Effector CD4-positive, alpha-beta T cell (primary cell): Measurements from ENCODE around the gene RGS10.

Experiments
- DNase-seq: peaks from one replicate; pipeline ENCODE4 v3.0.0-alpha.2; 2020

RGS10 gene

DNA sequence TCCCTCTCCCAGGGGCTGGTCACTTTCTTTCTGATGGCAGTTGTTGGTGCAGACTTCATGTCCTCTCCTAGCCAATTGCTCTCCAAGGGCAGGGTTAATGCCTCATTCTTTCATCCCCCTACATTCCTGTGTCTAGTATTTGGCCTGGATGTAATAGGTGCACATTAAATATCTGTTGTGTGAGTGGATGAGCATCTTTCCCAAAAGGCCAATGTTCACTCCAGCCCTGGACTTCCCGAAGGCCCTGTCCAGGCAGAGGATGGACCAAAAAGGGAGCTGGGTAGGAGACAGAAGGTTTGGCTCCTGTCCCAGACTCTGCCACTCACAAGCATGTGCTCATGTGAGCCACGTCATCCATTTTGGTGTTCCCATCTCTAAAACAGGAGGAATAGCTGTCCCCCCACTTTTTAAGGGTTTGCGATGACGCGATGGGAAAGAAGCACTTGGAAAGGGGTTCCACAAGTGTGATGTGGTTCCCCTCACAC lies 47.5 kb downstream of the RGS10 start:
- DNase-seq: no peak

DNA sequence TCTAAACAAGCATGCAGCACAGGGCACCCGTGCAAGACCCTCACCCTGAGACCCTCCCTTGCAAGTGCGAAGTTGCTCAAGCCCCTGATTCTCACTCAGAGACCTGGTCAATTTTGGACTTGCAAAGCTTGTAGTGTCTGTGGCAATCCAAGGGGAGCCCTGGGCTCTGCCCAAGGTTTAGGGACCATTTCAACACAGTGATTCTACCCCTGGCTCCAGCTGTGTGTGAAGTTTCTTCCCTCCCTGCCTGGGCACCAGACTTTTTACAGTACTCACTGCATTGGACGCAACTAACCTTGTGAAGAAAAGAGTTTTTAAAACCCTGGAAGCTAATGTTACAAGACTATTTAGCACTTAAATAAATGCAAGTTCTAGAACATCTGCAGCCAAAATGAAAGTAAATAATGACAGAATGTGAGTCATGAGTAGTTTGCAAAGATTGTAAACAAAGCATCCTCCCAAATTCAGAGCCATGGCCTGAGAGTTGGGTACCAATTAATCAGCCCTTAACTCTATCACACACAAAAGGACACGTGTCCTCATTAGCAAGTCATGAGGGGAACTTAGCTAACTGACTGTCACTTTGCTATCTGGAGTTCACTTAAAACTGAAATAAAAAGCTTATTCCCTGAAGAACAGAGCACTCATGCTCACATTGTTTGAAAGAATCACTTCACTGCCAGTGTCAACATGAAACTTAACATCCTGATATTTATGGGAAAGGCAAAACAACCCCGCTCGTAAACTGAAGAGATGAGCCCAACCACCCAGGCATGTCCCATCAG lies 48.1 kb downstream of the RGS10 start:
- DNase-seq: no peak

DNA sequence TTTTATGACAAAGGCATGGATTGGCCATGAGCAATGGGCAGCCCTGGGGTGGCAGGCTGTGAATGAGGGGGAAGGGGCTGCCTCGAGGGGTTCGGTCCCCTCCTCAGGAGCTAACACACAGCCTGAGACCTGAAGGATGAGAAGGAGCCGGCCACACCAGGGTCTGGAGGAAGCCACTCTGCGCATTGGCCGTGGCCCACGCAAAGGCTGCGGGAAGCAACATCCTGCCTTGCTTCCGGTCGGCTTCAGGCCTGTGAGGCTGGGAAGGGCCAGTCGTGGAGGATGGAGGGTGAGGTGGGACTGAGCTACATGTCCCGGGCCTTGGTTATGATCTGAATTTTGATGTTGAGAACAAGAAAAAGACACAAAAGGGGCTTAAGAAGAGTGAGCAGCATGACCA lies 49.4 kb downstream of the RGS10 start:
- no peak for DNase-seq

DNA sequence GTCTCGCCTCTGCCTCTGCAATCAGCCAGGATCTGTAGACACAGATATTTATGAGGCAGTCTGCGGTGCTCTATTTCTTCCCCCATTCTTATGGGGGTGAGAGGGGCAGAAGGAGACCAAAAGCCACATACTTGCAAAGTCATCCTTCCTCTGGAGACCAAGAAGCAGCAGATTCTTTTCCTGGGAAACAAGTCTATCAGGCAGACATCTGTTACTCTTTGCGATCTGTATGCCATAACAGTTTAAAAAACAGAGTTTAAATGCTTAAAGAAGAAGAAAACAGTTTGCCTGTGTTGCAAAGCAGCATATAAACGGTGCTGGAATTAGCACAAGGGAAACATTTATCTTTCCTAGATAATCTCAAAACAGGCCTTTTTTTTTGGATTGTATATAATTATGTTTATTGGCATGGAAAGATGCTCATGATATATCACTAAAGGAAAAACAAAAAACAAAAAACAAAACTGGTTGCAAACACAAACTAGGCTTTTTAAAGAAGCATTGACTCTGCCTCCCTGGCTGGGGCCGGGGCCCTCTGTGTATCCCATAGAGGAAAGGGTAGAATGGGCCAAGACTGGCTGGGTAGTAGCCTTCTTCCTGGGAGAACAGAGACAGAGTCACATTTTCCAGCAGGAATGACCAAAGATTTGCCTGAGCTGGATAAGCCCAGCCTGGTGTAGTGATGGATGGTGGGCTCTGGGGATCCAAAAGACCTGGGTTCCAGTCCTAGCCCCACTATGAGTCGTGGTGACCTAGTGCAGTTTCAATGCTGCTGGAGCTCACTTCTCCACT lies 50.4 kb downstream of the RGS10 start:
- no peak for DNase-seq

DNA sequence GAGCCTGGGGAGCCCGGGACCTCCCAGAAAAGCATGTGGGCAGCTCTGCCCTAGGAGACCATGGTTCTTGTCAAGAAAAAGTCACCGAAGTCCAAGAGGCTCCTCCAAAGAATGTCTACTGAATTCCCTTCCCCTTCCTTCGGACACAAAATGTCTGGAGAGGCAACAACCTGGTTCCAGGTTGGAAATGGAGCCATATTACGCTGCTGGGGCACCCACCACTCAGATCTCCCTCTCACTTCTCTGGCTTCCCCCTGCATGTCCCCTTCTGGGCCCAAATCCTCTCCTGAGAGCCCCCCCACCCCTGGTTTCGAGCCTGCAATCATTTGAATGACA lies 52.6 kb downstream of the RGS10 start:
- DNase-seq: no peak

DNA sequence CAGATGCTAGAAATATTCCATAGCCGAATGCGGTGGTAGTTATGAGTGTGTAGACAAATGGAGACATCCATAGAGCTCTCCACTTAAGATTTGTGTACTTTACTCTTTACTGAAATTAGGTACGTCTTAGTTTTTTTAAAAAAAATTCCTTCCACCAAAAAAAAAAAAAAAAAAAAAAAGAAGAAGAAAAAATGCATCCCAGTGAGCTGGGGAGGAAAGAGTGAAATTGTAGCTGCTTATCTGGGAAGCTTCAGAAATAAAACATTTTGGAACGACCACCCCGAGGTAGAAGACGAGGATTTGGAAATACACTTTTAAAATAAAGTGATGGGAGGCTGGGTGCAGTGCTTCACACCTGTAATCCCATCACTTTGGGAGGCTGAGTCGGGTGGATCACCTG lies 53.8 kb downstream of the RGS10 start:
- DNase-seq: no peak

DNA sequence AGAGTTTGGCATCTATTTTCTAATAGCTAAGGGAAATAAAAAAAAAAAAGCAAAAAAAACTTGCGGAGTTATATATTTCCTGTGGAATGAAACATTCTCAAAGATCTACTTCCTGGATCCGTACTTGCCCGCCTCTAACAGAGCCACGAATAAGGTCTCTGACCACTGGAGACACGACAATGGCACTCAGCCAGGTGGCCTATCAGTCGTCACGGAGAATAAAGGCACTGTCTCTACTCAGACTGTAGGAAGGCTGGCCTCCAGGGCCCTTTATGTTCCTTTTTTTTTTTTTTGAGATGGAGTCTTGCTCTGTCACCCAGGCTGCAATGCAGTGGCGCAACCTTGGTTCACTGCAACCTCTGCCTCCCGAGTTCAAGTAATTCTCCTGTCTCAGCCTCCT lies 58.7 kb downstream of the RGS10 start:
- no peak for DNase-seq

DNA sequence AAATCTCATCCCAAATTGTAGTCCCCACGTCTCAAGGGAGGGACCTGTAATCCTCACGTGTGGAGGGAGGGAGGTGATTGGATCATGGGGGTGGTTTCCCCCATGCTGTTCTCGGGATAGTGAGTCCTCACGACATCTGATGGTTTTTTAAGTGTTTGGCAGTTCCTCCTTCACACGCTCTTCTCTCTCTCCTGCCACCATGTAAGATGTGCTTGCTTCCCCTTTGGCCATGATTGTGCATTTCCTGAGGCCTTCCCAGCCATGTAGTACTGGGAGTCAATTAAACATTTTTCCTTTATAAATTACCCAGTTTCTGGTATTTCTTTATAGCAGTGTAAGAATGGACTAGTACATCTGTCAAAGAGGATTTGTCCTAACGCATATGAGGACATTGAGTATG lies 59.5 kb downstream of the RGS10 start:
- no peak for DNase-seq

DNA sequence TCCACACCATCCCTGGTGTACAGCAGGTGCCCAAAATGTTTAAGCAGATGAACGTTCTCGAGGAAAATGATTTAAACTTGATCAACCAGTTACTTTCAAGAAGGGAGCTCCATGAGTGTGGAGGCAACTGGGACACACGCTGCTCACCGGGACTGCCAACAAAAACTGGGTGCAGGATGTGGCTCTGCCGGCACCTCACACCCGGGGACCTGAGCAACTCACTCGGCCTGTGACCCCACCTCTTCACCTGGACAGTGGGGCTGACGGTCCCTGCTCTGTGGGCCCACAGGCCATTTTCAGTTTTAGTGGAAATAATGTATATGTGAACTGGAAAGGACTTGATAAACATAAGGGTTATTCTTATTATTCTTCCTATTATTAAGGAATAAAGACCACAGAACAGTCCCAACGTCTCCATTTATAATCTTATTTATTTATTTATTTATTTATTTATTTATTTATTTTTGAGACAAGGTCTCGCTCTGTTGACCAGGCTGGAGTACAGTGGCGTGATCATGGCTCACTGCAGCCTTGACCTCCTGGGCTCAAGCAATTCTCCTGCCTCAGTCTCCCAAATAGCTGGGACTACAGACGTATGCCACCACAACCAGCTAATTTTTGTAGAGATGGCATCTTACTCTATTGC lies 60.6 kb downstream of the RGS10 start:
- no peak for DNase-seq

DNA sequence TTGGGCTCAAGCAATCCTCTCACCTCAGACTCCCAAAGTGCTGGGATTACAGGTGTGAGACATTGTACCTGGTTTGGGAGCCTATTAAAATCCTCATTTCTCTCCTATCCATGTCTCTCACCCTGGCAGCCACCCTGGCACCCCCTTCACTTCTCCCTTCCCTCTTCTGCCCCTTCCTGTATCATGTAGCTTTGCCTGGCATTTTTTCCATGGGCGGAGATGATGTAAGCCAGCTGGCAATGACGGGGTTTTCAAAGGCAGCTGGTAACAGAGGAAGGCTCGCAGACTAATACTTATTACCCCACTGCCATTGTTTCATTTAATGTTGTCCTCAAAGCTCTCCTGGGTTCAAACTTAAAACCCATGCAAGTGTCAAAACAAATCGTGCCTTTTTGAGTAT lies 61.9 kb downstream of the RGS10 start:
- no peak for DNase-seq

DNA sequence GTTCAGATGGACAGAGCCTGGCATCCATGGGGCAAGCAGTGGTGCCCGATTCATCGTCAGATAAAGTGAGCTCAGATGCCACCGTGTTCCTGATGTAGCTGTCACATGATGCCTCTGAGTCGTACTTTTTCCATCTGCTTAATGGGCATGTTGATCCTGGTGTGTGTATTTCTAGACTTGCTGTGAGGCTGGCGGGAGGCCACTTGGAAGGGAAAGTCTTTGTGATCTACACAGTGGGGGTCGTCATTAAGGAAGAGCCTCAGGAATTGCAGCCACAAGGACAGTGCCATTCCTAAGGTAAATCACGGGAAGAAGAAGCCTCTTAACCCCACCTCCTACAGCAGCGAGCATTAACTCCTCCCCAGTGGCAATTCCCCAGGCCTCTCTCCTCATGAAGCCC lies 63.0 kb downstream of the RGS10 start:
- no peak for DNase-seq

DNA sequence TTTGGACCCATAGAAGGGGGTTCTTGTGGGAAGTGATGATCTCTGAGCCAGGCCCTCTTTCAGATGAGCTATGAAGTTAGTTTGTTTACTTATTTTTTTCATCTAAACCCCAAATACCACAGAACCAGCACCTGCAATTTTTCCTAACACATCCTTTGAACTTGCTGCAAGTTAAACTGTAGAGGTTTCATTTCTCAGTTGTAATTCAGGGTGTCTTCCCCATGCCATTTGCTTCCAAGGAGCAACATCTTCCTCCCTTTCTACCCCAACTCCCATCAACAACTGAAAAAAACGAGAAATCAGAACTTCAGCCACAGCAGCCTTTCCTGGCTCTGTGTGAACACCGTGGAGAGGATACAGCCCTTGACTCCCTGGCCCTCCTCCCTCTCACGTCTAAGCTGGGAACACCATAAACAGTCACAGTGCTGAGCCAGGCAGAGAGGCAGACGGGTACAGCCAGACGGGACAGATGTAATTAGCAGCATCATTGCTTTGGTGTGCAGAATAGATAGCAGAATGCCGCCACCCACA lies 63.6 kb downstream of the RGS10 start:
- no peak for DNase-seq

DNA sequence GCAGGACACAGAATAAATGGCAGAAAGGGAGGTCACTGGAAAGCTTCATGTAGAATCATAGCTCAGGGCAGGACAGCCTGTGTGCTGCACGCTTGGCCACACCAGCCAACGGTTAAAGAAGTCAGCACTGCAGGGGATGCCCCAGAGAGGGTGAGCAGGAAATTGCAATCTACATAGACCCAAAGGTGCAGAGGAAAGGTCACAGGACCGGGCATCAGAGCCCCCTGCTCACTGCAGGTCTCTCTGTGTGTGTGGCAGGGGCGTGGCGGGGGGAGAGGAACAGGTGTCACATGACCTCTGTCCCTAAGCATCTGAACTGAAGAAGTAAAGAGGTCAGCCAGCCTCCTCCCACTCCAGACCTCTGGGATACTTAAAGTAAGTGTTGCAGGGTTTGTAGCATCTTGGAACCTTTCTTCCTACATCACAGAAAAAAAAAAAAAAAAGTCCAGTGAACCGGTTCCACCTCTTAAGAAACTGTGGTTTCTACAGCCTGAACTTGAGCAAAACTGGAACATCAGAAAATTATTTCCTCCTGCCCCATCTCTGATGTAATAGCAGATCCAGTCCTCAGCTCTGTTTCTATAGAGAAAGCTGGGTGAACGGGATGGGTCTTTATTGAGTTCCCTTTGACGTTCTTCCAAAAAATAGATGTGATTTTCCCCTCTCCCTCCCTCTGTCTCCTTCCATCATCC lies 64.3 kb downstream of the RGS10 start:
- DNase-seq: no peak

DNA sequence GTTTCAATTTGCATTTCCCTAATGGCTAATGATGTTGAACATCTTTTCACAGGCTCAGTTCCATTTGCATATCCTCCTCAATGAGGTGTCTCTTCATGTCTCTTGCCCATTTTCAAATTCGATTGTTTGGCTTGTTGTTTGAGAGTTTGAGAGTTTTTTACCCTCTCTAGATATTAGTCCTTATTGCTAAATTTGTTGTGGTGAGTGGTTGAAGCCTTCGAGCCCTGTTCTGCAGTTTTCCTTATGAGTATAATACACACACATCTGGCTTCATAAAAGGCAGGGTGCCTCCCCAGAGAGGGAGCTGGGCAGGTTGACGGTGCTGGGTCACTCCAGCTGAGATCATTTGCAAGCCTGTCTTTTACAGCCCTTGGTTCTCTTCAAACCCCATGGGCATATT lies 65.1 kb downstream of the RGS10 start:
- no peak for DNase-seq

DNA sequence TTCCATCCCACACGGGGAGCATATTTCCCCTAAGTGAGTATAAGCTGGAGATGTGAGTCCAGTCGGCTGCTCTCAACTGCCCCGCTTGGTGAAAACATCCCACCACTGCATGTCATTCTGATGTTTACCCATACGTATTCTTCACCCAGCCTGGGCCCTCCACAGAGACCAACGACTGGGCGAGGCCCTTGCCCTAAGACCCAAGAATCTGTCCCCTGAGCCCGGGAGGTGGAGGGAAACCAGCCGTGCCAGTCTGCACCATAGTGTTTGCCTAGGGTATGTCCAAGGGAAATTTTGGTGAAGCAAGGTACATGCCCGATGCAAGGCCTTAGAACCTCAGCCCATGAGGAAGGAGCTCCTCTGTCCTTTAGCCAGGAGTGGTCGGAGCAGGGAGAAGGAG lies 67.9 kb downstream of the RGS10 start:
- DNase-seq: no peak

DNA sequence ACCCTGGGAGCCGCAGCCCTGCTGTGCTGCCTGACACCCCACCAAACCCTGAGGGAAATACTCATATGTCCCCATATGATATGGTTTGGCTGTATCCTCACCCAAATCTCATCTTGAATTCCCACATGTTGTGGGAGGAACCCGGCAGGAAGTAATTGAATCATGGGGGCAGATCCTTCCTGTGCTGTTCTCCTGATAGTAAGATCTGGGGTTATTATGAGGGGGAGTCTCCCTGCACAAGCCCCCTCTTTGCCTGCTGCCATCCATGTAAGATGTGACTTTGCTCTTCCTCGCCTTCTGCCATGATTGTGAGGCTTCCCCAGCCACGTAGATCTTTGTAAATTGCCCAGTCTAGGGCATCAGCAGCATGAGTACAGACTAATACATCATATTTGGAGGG lies 68.7 kb downstream of the RGS10 start:
- DNase-seq: no peak

DNA sequence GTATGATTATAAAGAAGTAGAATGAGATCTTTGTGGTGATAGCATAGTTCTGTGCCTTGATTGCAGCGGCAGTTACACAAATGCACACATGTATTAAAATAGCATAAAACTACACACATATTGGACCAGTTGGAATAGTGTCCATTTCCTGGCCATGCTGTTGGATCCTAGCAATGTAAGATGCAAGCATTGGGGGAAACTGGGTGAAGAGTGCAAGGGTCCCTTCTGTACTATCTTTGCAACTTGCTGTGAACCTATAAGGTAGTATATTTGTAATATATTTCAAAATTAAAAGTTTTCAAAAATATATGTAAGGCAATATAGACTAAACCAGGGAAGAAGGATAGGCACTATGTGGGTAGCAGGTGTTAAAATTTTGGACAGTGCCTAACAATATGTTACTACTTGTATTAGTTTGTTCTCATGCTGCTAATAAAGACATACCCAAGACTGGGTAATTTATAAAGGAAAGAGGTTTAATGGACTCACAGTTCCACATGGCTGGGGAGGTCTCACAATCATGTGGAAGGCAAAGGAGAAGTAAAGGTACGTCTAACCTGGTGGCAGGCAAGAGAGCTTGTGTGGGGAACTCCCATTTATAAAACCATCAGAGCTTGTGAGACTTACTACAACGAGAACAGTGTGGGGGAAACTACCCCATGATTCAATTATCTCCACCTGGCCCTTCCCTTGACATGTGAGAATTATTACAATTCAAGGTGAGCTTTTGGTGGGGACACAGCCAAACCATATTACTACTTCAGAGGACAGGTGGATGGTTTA lies 71.4 kb downstream of the RGS10 start:
- DNase-seq: no peak

DNA sequence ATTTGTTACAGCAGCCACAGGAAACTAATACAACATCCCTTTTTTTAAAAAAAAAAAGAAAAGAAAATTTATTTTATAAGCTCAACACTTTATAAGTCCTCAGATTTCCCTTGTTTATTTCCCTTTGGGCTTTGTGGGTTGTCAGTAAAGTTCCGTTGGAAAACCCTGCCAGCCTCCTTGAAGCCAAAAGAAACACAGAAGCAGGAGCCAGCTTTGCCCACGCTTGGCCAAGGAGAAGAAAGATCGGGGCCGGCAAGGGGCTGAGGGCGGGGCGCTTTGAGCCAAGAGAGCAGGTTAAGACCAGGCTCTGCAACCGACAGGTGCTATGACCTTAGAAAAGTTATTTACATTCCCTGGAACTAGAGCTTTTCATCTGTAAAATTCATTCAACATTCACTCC lies 72.7 kb downstream of the RGS10 start:
- no peak for DNase-seq

DNA sequence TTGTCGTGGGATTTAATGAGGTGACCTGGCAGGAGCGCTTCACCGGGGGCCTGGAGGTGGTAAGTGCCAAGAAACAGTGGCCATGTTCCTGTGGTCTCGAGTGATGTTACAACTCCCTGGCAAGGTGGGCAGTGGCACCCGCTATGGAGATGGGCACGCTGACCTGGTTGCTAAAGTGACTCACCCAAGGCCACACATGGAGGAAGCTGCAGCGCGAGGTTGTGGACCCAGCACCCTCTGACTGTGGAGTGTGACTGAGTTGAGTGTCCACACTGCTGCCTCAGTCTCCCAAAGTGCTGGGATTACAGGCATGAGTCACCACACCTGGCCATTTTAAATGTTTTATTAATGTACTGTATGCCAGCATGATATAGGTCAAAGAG lies 73.2 kb downstream of the RGS10 start:
- DNase-seq: no peak

DNA sequence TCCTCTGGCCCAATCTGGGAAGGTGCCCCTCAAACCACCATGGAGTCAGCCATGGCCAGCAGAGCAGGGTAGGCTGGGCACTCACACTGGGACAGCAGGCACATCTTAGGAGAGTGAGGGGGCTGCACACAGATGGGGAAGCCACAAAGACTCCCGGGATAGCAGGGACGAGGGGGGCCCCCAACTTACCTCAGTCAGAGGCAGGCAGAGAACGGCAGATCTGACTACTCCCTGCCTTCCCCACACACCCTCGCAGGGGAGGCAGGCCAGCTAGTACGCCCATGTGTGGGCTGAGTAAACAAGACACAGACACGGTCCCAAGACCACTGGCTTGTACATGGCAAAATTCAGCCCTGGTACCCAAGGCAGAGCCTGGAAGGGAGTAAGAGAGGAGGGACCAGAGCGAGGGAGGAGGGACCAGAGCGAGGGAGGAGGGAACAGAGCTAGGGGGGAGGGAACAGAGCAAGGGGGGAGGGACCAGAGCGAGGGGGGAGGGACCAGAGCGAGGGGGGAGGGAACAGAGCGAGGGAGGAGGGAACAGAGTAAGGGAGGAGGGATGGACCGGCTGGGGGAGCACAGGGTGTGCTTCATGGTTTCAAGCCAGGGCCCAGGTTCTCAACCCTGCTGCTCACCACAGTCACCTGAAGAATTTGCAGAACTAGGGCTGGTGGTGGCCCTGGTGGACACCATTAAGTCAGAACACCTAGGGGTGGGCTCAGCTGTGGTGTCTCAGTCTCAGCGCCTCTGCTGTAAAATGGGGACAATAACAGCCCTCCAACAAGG lies 73.8 kb downstream of the RGS10 start:
- DNase-seq: no peak

DNA sequence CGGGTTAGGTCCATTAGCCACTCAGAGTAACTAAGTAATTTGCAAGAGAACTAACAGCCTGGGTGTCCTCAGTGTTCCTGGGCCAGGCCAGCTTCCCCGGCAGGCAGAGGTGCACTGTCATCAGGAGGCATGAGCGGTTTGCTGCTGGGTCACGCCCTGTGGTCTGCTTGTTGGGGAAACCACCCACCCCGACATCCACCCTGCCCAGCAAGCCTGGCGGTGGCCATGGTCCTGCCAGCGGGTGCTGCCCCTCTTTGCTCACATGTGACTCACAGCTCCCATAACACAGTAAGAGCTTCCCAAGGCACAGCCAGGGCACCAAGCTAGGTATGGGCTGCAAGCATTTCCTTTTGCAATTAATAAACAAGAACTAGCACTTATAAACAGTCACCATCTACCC lies 75.9 kb downstream of the RGS10 start:
- no peak for DNase-seq
